T-cell (primary cell): ENCODE results near the gene CBY2. TPM values are rescaled to one million over a fixed set of nuclear protein-coding genes. Genes with fewer than 3 reads are reported as not detected.

Experiments used
- ATAC-seq, 4 experiments: fragments of 200-7000 bp in 3 of 4; fragments of 150-1000 bp in 1 of 4; cut with Tn5 transposase; replicated peaks in 1 of 4; 1 replicate in 3 of 4; 2 replicates in 1 of 4; pipeline ENCODE4 v1.10.0; 2021; ENCODE audit warnings: moderate library complexity in 3 of 4, mild to moderate bottlenecking in 2 of 4, moderate number of reproducible peaks in 1 of 4
- CTCF ChIA-PET, 2 donors: fragments of 300-600 bp; sonication (Branson Sonifier 250); formaldehyde crosslinking; loops; one replicate each; lab custom pipeline; 2022; ENCODE audit warnings: antibody characterized with exemption in 2 of 2; lab: Charles Lee
- POLR2A ChIA-PET, 2 donors: fragments of 300-600 bp; sonication (Branson Sonifier 250); formaldehyde crosslinking; loops; one replicate each; lab custom pipeline; 2022; ENCODE audit warnings: antibody characterized with exemption in 2 of 2; lab: Charles Lee
- DNase-seq, 35 experiments: peaks; one replicate each; pipeline versions ENCODE4 v3.0.0 to v3.0.0-alpha.2; 2013 to 2023
- H3K27ac ChIP-seq: one replicate; pipeline ENCODE4 v1.5.1; 2013; ENCODE audit warnings: low read length
- H3K27me3 ChIP-seq, 2 experiments: replicated peaks in 1 of 2; 1 replicate in 1 of 2; 2 replicates in 1 of 2; pipeline versions ENCODE4 v1.6.1 to v1.7.0; 2013; ENCODE audit warnings: low read length in 1 of 2, mixed read lengths in 1 of 2; ENCODE audit not compliant: control insufficient read depth in 2 of 2, insufficient read depth in 2 of 2; ENCODE audit errors: extremely low read depth in 1 of 2
- H3K36me3 ChIP-seq, 2 donors: 1 replicate in 1 of 2; 2 replicates in 1 of 2; pipeline versions ENCODE4 v1.6.1 to v1.7.0; 2013; ENCODE audit warnings: low read length in 1 of 2; ENCODE audit not compliant: control insufficient read depth in 2 of 2, insufficient read depth in 1 of 2; ENCODE audit errors: extremely low read depth in 1 of 2
- H3K4me1 ChIP-seq, 2 experiments: 1 replicate in 1 of 2; 2 replicates in 1 of 2; pipeline versions ENCODE4 v1.6.1 to v1.7.0; 2013; ENCODE audit warnings: low read length in 2 of 2, mixed read lengths in 1 of 2; ENCODE audit not compliant: insufficient read depth in 2 of 2, control insufficient read depth in 1 of 2; ENCODE audit errors: extremely low read depth in 1 of 2
- H3K4me3 ChIP-seq, 2 donors: 1 replicate in 1 of 2; 2 replicates in 1 of 2; pipeline versions ENCODE4 v1.5.1 to v1.7.0; 2013; ENCODE audit warnings: mild to moderate bottlenecking in 2 of 2, low read length in 1 of 2, moderate library complexity in 1 of 2; ENCODE audit not compliant: control insufficient read depth in 1 of 2; ENCODE audit errors: extremely low read depth in 1 of 2
- H3K9me3 ChIP-seq: 2 replicates; pipeline ENCODE4 v1.7.0; 2013
- H3K27ac Mint-ChIP-seq, 2 donors: one replicate each; pipeline ENCODE4 v1.8.0; 2020 to 2021; ENCODE audit warnings: mild to moderate bottlenecking in 2 of 2, mixed read lengths in 2 of 2
- H3K27me3 Mint-ChIP-seq, 2 donors: one replicate each; pipeline ENCODE4 v1.8.0; 2021 to 2022; ENCODE audit warnings: mixed read lengths in 2 of 2
- H3K36me3 Mint-ChIP-seq: one replicate; pipeline ENCODE4 v1.8.0; 2021; ENCODE audit warnings: mixed read lengths
- H3K4me1 Mint-ChIP-seq, 3 donors: one replicate each; pipeline ENCODE4 v1.8.0; 2020 to 2022; ENCODE audit warnings: mixed read lengths in 3 of 3, mild to moderate bottlenecking in 1 of 3
- H3K4me3 Mint-ChIP-seq, 3 donors: one replicate each; pipeline ENCODE4 v1.8.0; 2020 to 2022; ENCODE audit warnings: mild to moderate bottlenecking in 3 of 3, mixed read lengths in 3 of 3, moderate library complexity in 3 of 3
- H3K9me3 Mint-ChIP-seq, 3 donors: one replicate each; pipeline ENCODE4 v1.8.0; 2020 to 2022; ENCODE audit warnings: mixed read lengths in 3 of 3
- WGBS: methylation state at CpG from one replicate; pipeline ENCODE4 v1.1.5; 2013; ENCODE audit warnings: missing lambda C conversion rate; ENCODE audit not compliant: insufficient coverage; 5-methylcytosine and 5-hydroxymethylcytosine counted together
- total RNA-seq, 35 experiments: library from RNA in 6 of 35; stranded (reverse) in 6 of 35; fragments of 120-200 nt in 1 of 35; gene quantifications; one replicate each; pipeline versions ENCODE4 v1.2.1 to v1.2.4 and lab custom pipeline; 2013 to 2026

Gene CBY2
- total RNA-seq, 5 donors from 2014 or later (not counting 1 experiment from before 2014, with no cell fraction given) = 0.22 to 0.75 (median 0.56) TPM; not detected in 1

GRCh38 chr13:45682494-45683008 is 19.6 kb upstream of the CBY2 start:
- Mint-ChIP-seq H3K36me3 (no peaks in the 10 kb centered on the region), H3K4me1 (peaks cover 0 to 10% (median 2%) of the 10 kb centered on the region in 3 donors), H3K9me3 (no peaks in the 10 kb centered on the region), H3K27me3 (no peaks in the 10 kb centered on the region), H3K27ac (no peak overlapping the region), H3K4me3 (no peak overlapping the region)
- Histone ChIP-seq H3K27ac (no peak overlapping the region), H3K4me1 (no peaks in the 10 kb centered on the region), H3K4me3 (no peak overlapping the region), H3K9me3 (no peaks in the 10 kb centered on the region), H3K36me3 (no peaks in the 10 kb centered on the region), H3K27me3 (peaks cover 0 to 11% of the 10 kb centered on the region in 2 experiments)
- 88% methylated on average over 1 of the region's 3 CpGs for WGBS
- ATAC-seq (no peak), DNase-seq (no peak)
- ChIA-PET CTCF (interaction anchor here in 1 of 2 donors (0.6 kb wide), 1 partner anchor 23 kb away, joined by 3 read pairs; no protein-coding TSS in a partner anchor), POLR2A (no interaction called here)

GRCh38 chr13:45683701-45684100 is 18.4 kb upstream of the CBY2 start:
- 67% methylated on average over 3 of the region's 3 CpGs for WGBS
- H3K27ac Mint-ChIP-seq = no peak overlapping the region

GRCh38 chr13:45688577-45688976 is 13.5 kb upstream of the CBY2 start:
- Mint-ChIP-seq H3K4me3 (no peak overlapping the region), H3K27me3 (peaks cover 1 to 10% of the 10 kb centered on the region in 2 donors), H3K36me3 (no peaks in the 10 kb centered on the region), H3K4me1 (peaks cover 0 to 5% (median 2%) of the 10 kb centered on the region in 3 donors), H3K9me3 (no peaks in the 10 kb centered on the region), H3K27ac (no peak overlapping the region)
- H3K9me3 ChIP-seq = no peaks in the 10 kb centered on the region
- ATAC-seq (no peak), DNase-seq (no peak)
- ChIA-PET POLR2A (no interaction called here), CTCF (no interaction called here)
- no peak overlapping the region for H3K4me3 ChIP-seq
- peaks cover 0 to 9% of the 10 kb centered on the region in 2 experiments for H3K27me3 ChIP-seq
- 100% methylated on average over 2 of the region's 4 CpGs for WGBS
- H3K4me1 ChIP-seq = no peaks in the 10 kb centered on the region
- H3K36me3 ChIP-seq = no peaks in the 10 kb centered on the region
- no peak overlapping the region for H3K27ac ChIP-seq

More at GRCh38 chr13:45683701-45684100, 18.4 kb upstream of the CBY2 start:
- H3K27ac ChIP-seq = no peak overlapping the region
- ATAC-seq = peak in 1 of 4 experiments; percentile 17
- H3K36me3 Mint-ChIP-seq = no peaks in the 10 kb centered on the region
- H3K4me1 Mint-ChIP-seq = peaks cover 0 to 10% (median 2%) of the 10 kb centered on the region in 3 donors
- no peaks in the 10 kb centered on the region for H3K9me3 Mint-ChIP-seq
- no peaks in the 10 kb centered on the region for H3K9me3 ChIP-seq
- DNase-seq = peak in 1 of 35 experiments; percentile 3
- no peak overlapping the region for H3K4me3 ChIP-seq
- peaks cover 0 to 15% of the 10 kb centered on the region in 2 experiments for H3K27me3 ChIP-seq
- CTCF ChIA-PET = no interaction called here
- no peaks in the 10 kb centered on the region for H3K4me1 ChIP-seq
- POLR2A ChIA-PET = no interaction called here
- no peaks in the 10 kb centered on the region for H3K27me3 Mint-ChIP-seq
- H3K36me3 ChIP-seq = no peaks in the 10 kb centered on the region
- no peak overlapping the region for H3K4me3 Mint-ChIP-seq

GRCh38 chr13:45690636-45691035 is 11.5 kb upstream of the CBY2 start:
- Mint-ChIP-seq H3K27ac (no peak overlapping the region), H3K36me3 (no peaks in the 10 kb centered on the region), H3K4me3 (no peak overlapping the region), H3K4me1 (peaks cover 0 to 6% (median 5%) of the 10 kb centered on the region in 3 donors), H3K27me3 (peaks cover 1 to 10% of the 10 kb centered on the region in 2 donors), H3K9me3 (no peaks in the 10 kb centered on the region)
- Histone ChIP-seq H3K4me1 (no peaks in the 10 kb centered on the region), H3K27ac (no peak overlapping the region), H3K36me3 (no peaks in the 10 kb centered on the region), H3K9me3 (no peaks in the 10 kb centered on the region), H3K4me3 (no peak overlapping the region), H3K27me3 (peaks cover 0 to 9% of the 10 kb centered on the region in 2 experiments)
- ChIA-PET CTCF (no interaction called here), POLR2A (no interaction called here)
- DNase-seq = no peak
- ATAC-seq = no peak
- whole genome bisulfite sequencing = 69% methylated on average over 2 of the region's 2 CpGs

GRCh38 chr13:45691251-45691650 is 10.9 kb upstream of the CBY2 start:
- H3K4me1 Mint-ChIP-seq = peaks cover 0 to 6% (median 5%) of the 10 kb centered on the region in 3 donors
- ATAC-seq (no peak), DNase-seq (no peak)
- H3K36me3 ChIP-seq = no peaks in the 10 kb centered on the region
- no peaks in the 10 kb centered on the region for H3K36me3 Mint-ChIP-seq
- no peaks in the 10 kb centered on the region for H3K9me3 Mint-ChIP-seq
- WGBS = 100% methylated on average over 2 of the region's 4 CpGs
- H3K4me3 ChIP-seq = no peak overlapping the region
- peaks cover 1 to 10% of the 10 kb centered on the region in 2 donors for H3K27me3 Mint-ChIP-seq
- CTCF ChIA-PET = no interaction called here
- H3K9me3 ChIP-seq = no peaks in the 10 kb centered on the region
- no peak overlapping the region for H3K27ac Mint-ChIP-seq
- no peaks in the 10 kb centered on the region for H3K4me1 ChIP-seq
- POLR2A ChIA-PET = no interaction called here
- no peak overlapping the region for H3K4me3 Mint-ChIP-seq
- H3K27ac ChIP-seq = no peak overlapping the region
- H3K27me3 ChIP-seq = peaks cover 0 to 9% of the 10 kb centered on the region in 2 experiments

GRCh38 chr13:45691667-45692066 is 10.5 kb upstream of the CBY2 start:
- ChIA-PET CTCF (interaction anchor here (0.5 kb wide), 2 partner anchors 45 to 789 kb away, joined by 3 to 4 read pairs; no protein-coding TSS in a partner anchor), POLR2A (no interaction called here)
- H3K27me3 Mint-ChIP-seq = peaks cover 1 to 10% of the 10 kb centered on the region in 2 donors

More at GRCh38 chr13:45691667-45692066, 10.5 kb upstream of the CBY2 start:
- H3K9me3 Mint-ChIP-seq = no peaks in the 10 kb centered on the region
- no peak overlapping the region for H3K27ac ChIP-seq
- no peak for DNase-seq
- no peaks in the 10 kb centered on the region for H3K36me3 Mint-ChIP-seq
- H3K9me3 ChIP-seq = no peaks in the 10 kb centered on the region
- WGBS = no CpG with 5 or more reads among the region's 1 CpG
- peaks cover 0 to 9% of the 10 kb centered on the region in 2 experiments for H3K27me3 ChIP-seq
- H3K36me3 ChIP-seq = no peaks in the 10 kb centered on the region
- H3K4me1 Mint-ChIP-seq = peaks cover 0 to 6% (median 5%) of the 10 kb centered on the region in 3 donors
- ATAC-seq = no peak
- H3K4me3 ChIP-seq = no peak overlapping the region
- H3K4me3 Mint-ChIP-seq = no peak overlapping the region
- H3K27ac Mint-ChIP-seq = no peak overlapping the region
- H3K4me1 ChIP-seq = no peaks in the 10 kb centered on the region
